ENCODE data around the gene PLP2. TPM values are rescaled to one million over a fixed set of nuclear protein-coding genes. Genes with fewer than 3 reads are reported as not detected.

Gene PLP2
- total RNA-seq, 1 donor from 2014 or later: 12.2 TPM

- no peak overlapping the region for H3K27ac Mint-ChIP-seq (ENCODE audit: unreplicated experiment)
- H3K27me3 Mint-ChIP-seq (ENCODE audit: unreplicated experiment): peaks cover 11% of the 10 kb centered on the region
- H3K4me3 Mint-ChIP-seq (ENCODE audit: unreplicated experiment): no peak overlapping the region
- peaks cover 13% of the 10 kb centered on the region for H3K9me3 Mint-ChIP-seq (ENCODE audit: unreplicated experiment)
- peaks cover 7% of the 10 kb centered on the region for H3K4me1 Mint-ChIP-seq (ENCODE audit: low read depth, unreplicated experiment)
- DNase-seq: no peak
- no peak for TF ChIP-seq CTCF (IDR thresholded peaks at IDR 0.05; ENCODE audit: partially characterized antibody, unreplicated experiment)
- H3K36me3 Mint-ChIP-seq (ENCODE audit: unreplicated experiment): no peaks in the 10 kb centered on the region
These were observed 16.9 kb downstream of the PLP2 start for GRCh38 chrX:49188468-49189076.

GRCh38 chrX:49189606-49190005 is 17.9 kb downstream of the PLP2 start:
- H3K27ac Mint-ChIP-seq (ENCODE audit: unreplicated experiment): no peak overlapping the region
- H3K4me1 Mint-ChIP-seq (ENCODE audit: low read depth, unreplicated experiment): peaks cover 9% of the 10 kb centered on the region
- peaks cover 13% of the 10 kb centered on the region for H3K27me3 Mint-ChIP-seq (ENCODE audit: unreplicated experiment)
- peaks cover 13% of the 10 kb centered on the region for H3K9me3 Mint-ChIP-seq (ENCODE audit: unreplicated experiment)
- no peaks in the 10 kb centered on the region for H3K36me3 Mint-ChIP-seq (ENCODE audit: unreplicated experiment)
- peak overlapping the region; percentile 63 for H3K4me3 Mint-ChIP-seq (ENCODE audit: unreplicated experiment)
- TF ChIP-seq CTCF (IDR thresholded peaks at IDR 0.05; ENCODE audit: partially characterized antibody, unreplicated experiment): no peak
- DNase-seq: no peak

- Mint-ChIP-seq H3K27me3 (ENCODE audit: unreplicated experiment) (peaks cover 8% of the 10 kb centered on the region), H3K4me3 (ENCODE audit: unreplicated experiment) (peak overlapping the region; percentile 86), H3K27ac (ENCODE audit: unreplicated experiment) (peak overlapping the region; percentile 82), H3K36me3 (ENCODE audit: unreplicated experiment) (no peaks in the 10 kb centered on the region), H3K4me1 (ENCODE audit: low read depth, unreplicated experiment) (peaks cover 13% of the 10 kb centered on the region), H3K9me3 (ENCODE audit: unreplicated experiment) (peaks cover 13% of the 10 kb centered on the region)
- DNase-seq: peak; percentile 75
- no peak for TF ChIP-seq CTCF (IDR thresholded peaks at IDR 0.05; ENCODE audit: partially characterized antibody, unreplicated experiment)
These were observed 19.3 kb downstream of the PLP2 start for GRCh38 chrX:49190821-49191573.

GRCh38 chrX:49191574-49192011 is 19.9 kb downstream of the PLP2 start:
- Mint-ChIP-seq H3K4me1 (ENCODE audit: low read depth, unreplicated experiment) (peaks cover 13% of the 10 kb centered on the region), H3K4me3 (ENCODE audit: unreplicated experiment) (peak overlapping the region; percentile 74), H3K36me3 (ENCODE audit: unreplicated experiment) (no peaks in the 10 kb centered on the region), H3K27me3 (ENCODE audit: unreplicated experiment) (peaks cover 8% of the 10 kb centered on the region), H3K27ac (ENCODE audit: unreplicated experiment) (no peak overlapping the region), H3K9me3 (ENCODE audit: unreplicated experiment) (peaks cover 13% of the 10 kb centered on the region)
- no peak for TF ChIP-seq CTCF (IDR thresholded peaks at IDR 0.05; ENCODE audit: partially characterized antibody, unreplicated experiment)
- DNase-seq: no peak

Data from glutamatergic neuron (in vitro differentiated cells).